Stimulated activated CD4-positive, alpha-beta T cell treated with anti-CD3 and anti-CD28 coated beads, Interleukin-4, amount 100 ng/mL, for 48 hours (primary cell): ENCODE results near the gene MRM2.

ENCODE experiments used
- DNase-seq, 2 donors: peaks; one replicate each; pipeline ENCODE4 v3.0.0-alpha.2; 2020; ENCODE audit warnings: low read depth in 2 of 2

Gene MRM2

GRCh38 chr7:2247141-2247995 is 5.4 kb upstream of the MRM2 start:
- no peak for DNase-seq

DNA sequence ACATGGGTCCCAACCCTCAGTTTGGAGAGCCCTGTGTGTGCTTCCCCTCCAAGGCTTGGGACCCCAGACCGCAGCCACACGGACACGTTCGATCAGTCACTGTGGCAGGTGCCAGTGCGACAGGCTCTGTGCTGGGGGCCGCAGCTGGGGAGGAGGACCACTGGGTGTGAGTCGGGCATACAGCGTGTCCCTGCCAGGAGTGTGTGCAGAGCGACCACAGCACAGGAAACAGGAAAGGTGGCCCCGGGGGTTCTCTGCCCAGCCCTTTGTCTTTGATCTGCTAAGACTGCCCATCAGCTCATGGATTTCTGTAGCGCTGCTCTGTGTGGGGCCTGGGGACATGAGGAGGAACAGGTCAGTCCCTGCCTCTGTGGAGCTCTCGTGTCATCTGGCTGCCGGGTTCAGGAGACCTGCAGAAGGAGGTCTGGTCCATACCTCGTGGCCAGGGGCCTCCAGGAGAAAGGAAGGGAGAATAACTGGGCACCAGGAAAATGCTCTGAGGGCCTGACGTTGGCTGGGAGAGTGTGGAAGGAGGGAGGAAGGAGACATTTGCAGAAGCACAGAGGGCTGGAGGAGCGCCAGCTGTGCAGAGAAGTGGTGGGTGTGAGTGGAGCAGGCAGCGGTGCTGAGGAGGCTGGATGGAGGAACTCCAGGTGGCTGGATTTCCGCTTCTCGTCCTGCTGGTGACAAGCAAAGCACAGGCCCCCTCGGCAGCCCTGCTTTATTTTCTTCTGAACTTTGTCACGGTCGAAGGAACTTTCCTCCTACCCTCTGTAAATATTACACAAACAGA is 4.1 kb upstream of the MRM2 start:
- no peak for DNase-seq

- DNase-seq, result no peak
Measured at GRCh38 chr7:2244404-2244995, 2.5 kb upstream of the MRM2 start.

- no peak for DNase-seq
Measured at GRCh38 chr7:2243458-2243857, 1.5 kb upstream of the MRM2 start.

DNA sequence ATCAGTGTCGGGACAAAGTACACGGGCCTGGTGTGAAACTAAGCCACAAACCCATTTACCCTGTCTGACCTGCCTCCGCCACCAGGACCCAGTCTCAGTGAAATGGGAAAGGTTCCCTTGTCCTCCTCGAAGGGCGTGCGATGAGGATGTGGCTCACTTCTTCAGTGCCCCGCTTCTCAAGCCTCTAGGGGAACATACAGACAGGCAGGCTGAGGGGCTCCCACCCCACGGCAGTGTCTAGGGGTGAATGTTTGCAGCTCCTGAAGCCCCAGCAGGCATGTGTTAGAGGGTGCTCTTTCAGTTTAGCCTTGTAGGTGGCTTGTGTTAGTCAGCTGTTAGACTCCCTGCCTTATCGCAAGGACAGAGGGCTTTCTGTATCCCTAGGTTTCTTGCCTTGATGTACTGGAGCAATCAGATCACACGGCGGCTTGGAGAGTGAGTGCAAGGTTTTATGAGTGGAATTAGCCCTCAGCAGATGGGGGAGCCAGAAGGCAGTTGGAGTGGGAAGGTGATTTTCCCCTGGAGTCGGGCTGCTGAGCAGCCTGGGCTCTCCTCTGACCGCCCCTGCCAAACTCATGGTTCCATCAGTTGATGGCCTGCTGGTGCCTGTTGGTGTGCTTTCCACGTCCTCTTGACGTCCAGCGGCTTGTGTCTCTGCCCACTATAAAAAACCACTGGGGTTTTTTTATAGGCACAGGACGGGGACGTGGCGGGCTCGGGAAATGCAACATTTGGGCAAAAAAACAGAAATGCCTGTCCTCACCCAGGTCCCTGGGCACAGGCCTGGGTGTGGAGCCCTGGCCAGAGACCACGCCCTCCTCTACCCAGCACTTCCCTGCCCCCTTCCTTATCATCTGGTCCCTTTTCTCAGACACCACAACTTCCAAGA is 780 bp upstream of the MRM2 start:
- DNase-seq, result no peak

- DNase-seq, result no peak
Measured at GRCh38 chr7:2239242-2239641, 2.8 kb downstream of the MRM2 start.

GRCh38 chr7:2237109-2237602 is 4.8 kb downstream of the MRM2 start:
- no peak for DNase-seq

- DNase-seq, result no peak
Measured at GRCh38 chr7:2233926-2234325, 8.1 kb downstream of the MRM2 start.

- peak; percentile 84 for DNase-seq
Measured at GRCh38 chr7:2232766-2233520, 9.1 kb downstream of the MRM2 start, which contains the start of gene MAD1L1. MAD1L1 (minus strand) TSS chr7:2232945; CDS start chr7:2230133, 2,812 bp downstream.

GRCh38 chr7:2231992-2232765 is 9.8 kb downstream of the MRM2 start:
- DNase-seq, result no peak

- DNase-seq, result no peak
Measured at GRCh38 chr7:2230882-2231281, 11.1 kb downstream of the MRM2 start.

DNA sequence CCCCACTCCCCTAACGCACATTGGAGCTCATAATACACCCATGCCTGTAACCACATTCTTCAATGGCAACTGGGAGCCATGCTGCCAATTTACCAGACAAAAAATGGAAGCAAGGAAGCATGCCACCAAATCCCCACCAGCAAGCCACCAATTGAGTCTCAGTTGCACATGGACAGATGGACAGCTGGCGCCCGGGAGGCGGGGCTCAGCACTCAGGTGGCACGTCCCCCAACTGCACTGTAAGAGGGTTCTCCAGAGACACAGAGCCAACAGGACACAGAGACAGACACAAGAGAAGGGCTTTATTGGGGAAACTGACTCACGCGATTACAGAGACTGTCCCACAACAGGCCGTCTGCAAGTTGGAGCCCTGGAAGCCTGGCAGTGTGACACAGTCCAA is 11.8 kb downstream of the MRM2 start:
- no peak for DNase-seq

DNA sequence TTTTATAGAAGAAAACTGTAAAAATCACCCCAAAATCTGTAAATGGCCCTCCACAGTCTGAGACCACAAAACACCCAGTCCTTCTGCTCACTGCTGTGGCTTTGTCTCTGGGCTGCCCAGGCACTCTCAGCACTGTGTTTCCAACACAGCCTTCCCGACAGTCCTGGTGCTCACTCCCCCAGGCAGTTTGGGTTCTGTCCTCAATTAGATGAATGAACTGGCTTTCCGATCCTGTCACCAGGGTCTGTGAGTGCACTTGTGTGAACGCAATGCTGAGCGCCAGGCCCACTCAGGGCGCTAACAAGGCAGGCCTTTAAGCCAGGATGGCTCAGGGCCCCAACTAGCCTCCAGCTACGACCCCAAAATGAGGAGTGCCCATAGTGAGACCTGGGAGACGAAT is 12.5 kb downstream of the MRM2 start:
- no peak for DNase-seq

DNA sequence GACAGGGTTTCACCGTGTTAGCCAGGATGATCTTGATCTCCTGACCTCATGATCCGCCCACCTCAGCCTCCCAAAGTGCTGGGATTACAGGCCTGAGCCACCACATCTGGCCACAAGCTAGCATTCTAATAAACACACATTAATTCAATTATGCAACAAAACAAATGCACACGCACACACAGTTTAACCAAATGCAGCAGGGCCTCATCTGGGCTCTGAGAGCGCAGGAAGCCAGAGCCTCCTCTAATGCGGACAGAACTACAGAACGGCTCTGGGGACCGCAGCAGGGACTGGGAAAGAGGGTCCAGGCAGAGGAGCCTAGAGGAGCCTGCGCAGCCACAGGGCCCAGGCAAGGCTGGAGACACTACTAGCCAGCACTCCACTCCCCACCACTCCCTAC is 13.1 kb downstream of the MRM2 start:
- no peak for DNase-seq

GRCh38 chr7:2227699-2228098 is 14.3 kb downstream of the MRM2 start:
- no peak for DNase-seq

DNA sequence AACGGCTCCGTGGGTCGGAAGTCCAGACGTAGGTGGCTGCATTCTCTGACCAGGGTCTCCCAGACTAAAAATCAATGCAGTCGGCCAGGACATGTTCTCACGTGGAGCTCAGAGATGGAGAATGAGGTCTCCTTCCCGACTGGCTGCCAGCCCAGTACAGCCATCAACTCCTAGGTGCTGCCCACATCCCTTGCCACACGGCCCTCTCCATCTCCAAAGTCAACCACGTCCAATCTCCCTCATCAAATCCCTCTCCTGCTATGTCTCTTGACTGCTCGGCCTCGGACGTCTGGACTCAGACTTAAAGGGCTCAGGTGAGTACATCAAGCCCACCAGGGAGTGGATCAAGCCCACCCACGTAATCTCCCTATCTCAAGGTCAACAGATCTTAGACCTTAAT is 16.2 kb downstream of the MRM2 start:
- no peak for DNase-seq

DNA sequence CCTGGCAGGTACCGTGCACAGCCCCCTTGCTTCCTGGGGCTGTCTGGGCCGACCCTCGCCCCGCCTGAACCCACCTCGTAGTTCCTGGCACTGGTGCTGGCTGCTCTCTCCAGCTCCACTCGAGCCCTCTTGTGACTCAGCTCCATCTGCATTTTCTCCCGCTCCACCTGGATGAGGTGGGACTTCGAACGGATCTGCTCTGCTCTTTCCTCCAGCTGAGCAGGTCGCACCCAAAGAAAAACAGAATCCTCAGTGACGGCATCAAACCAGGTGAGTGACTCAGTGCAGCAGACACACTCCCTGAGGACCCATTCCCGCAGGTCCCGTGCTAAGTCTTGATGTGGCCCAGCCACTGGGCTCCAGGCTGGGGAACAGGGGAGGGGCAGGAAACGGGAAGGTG is 16.7 kb downstream of the MRM2 start:
- no peak for DNase-seq

GRCh38 chr7:2224934-2225333 is 17.1 kb downstream of the MRM2 start:
- DNase-seq, result no peak

DNA sequence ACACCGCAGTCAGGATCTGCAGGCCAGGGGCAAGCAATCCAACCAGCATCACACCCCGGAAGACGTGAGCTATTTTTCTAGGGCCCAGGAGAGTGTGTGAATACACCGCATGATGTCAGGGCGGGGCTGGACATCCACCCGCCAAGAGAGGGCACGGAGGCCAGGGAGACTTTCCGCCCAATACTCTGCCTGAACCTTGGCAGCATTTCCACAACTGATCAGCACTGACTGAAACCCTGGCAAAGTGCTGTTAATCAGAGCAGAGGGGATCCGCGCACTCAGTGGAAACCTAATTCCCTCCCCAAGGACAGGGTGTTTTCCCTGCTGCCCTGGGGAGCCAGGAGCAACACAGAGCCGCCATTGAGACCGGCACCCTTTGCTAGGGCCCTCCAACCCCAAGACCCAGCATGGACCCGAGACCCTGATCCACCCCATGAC is 17.5 kb downstream of the MRM2 start:
- DNase-seq, result no peak

DNA sequence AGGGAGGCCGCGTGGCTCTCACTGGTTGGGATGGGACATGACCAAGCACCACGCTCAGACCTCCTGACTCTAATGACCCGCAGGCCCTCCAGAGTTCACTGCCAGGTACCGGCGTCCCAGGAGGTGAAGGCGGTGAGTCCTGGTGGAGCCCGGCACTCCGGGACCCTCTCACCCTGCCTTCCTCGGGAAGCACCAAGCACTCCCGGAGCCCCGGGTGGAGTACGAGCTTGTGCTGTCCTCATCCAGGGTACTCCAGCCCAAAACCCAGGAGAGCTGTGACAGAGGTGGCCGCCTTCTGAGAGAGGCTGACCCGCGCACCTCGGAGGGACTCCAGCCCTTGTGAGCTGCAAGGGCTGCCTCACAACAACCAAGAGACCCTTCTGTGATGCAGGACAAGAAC is 18.7 kb downstream of the MRM2 start:
- DNase-seq, result no peak
